GM19455 (cell line): ENCODE data around the gene HHEX.
"Not testable (repeated sequence)": the region's sequence is repeated elsewhere in the genome, so short reads cannot be mapped to it uniquely, and the experiment has no call there.

ENCODE experiments used
- ATAC-seq: cut with Tn5 transposase; IDR thresholded peaks from one replicate; pipeline ENCODE4 v1.9.1; 2021; ENCODE audit not compliant: unreplicated experiment

The HHEX gene

DNA sequence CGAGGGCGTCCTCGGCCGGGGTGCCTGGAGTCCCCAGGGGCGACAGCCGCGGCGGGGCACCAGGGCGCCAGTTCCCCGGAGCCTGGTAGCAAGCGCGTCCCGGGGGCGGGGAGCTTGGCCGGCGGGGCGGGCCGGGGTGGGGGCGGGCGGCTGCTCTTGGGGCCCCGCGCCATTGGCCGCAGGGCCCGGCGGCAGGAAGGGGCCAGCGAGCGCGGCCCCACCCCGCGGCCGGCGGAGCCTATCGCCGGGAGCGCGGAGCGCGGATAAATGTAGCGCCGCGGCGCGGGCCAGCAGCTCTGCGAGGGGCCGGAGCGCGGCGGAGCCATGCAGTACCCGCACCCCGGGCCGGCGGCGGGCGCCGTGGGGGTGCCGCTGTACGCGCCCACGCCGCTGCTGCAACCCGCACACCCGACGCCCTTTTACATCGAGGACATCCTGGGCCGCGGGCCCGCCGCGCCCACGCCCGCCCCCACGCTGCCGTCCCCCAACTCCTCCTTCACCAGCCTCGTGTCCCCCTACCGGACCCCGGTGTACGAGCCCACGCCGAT lies at the start of gene HHEX:
TSS of gene HHEX (plus strand) at position 293 of the 548 bp plus-strand sequence. CDS start at position 325, 32 bp downstream.
- ATAC-seq = peak; percentile 53

GRCh38 chr10:92640107-92640506 lies 49.6 kb upstream of the HHEX start:
- no peak for ATAC-seq

GRCh38 chr10:92641492-92641891 lies 48.3 kb upstream of the HHEX start:
- ATAC-seq = no peak

DNA sequence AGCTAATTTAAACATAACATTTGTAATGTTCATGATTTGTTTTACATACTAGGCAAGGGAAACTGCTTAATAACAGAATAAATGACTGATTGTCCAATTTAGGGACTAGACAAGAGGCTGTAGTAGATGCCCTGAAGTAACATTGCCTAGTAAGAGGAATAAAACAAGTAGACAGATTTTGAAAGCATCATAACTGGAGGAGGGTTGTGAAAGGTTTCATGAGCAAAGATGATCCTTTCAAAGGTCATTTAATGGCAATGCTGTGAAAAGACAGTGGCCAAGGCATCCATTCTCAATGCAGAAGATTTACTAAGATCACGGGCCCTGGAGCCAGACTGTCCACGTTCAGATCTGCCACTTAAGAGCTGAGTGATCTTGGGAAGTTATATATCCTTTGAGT lies 44.8 kb upstream of the HHEX start:
- ATAC-seq = no peak

DNA sequence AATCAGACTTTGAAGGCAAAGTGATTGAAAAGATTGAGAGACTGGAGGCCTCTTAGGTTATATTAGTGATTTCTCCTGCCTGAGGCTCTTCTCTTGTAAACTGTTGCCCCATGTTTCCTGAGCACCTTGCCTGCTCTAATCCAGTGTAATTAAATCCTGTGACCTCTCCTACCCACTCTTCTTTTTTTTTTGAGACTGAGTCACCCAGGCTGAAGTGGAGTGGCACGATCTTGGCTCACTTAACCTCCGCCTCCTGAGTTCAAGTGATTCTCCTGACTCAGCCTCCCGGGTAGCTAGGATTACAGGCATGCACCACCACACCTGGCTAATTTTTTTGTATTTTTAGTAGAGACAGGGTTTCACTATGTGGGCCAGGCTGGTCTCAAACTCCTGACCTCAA lies 38.9 kb upstream of the HHEX start:
- not testable (repeated sequence) for ATAC-seq

GRCh38 chr10:92655426-92655825 lies 34.3 kb upstream of the HHEX start:
- ATAC-seq = no peak

- no peak for ATAC-seq
These were observed 33.3 kb upstream of the HHEX start for GRCh38 chr10:92656266-92656961.

- ATAC-seq = no peak
These were observed 32.7 kb upstream of the HHEX start for GRCh38 chr10:92657024-92657423.

GRCh38 chr10:92662848-92663247 lies 26.9 kb upstream of the HHEX start:
- no peak for ATAC-seq

- no peak for ATAC-seq
These were observed 25.4 kb upstream of the HHEX start for GRCh38 chr10:92664322-92664721.

DNA sequence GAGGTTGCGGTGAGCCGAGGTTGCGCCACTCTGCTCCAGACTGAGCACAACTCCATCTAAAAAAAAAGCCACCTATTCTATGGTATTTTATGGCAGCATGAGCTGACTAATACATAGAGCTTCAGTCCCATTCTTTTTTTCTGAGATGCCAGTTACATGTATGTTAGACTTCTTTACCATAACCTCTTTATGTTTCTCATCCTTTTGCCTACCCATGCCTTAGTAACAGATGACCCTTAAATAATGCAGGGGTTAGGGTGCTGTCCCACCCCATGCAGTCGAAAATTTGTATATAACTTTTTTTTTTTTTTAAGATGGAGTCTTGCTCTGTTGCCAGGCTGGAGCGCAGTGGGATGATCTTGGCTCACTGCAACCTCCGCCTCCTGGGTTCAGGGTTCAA lies 22.7 kb upstream of the HHEX start:
- ATAC-seq = no peak

DNA sequence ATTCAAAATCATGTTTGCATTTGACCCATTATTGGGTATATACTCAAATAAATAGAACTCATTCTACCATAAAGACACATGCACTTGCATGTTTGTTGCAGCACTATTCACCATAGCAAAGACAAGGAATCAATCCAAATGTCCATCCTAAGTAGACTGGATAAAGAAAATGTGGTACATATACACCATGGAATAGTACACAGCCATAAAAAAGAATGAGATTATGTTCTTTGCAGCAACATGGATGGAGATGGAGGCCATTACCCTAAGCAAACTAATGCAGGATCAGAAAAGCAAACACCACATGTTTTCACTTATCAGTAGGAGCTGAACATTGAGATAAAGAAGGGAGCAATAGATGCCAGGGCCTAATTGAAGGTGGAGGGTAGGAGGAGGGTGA lies 12.0 kb upstream of the HHEX start:
- no peak for ATAC-seq

- no peak for ATAC-seq
These were observed 11.5 kb upstream of the HHEX start for GRCh38 chr10:92678206-92678605.

DNA sequence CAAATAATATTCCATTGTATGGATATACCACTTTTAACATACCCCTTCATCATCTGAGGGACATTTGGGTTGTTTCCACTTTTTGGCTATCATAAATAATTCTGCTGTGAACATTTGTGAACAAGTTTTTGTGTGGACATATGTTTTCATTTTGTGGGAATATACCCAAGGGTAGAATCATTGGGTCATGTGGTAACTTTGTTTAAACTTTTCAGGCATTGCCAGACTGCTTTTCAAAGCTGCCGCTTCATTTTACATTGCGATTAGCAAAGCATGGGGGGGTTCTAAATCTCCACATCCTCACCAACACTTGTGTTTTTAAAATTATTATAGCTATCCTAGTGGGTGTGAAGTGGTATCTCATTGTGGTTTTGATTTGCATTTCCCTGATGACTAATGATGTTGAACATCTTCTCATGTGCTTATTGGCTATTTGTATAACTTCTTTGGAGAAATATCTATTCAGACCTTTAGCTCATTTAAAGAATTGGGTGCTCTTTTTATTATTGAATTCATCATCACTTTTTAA lies 8.4 kb upstream of the HHEX start:
- ATAC-seq = no peak

- no peak for ATAC-seq
These were observed 1.2 kb upstream of the HHEX start for GRCh38 chr10:92688573-92688926.

GRCh38 chr10:92688927-92689662 lies 660 bp upstream of the HHEX start:
- peak; percentile 22 for ATAC-seq

DNA sequence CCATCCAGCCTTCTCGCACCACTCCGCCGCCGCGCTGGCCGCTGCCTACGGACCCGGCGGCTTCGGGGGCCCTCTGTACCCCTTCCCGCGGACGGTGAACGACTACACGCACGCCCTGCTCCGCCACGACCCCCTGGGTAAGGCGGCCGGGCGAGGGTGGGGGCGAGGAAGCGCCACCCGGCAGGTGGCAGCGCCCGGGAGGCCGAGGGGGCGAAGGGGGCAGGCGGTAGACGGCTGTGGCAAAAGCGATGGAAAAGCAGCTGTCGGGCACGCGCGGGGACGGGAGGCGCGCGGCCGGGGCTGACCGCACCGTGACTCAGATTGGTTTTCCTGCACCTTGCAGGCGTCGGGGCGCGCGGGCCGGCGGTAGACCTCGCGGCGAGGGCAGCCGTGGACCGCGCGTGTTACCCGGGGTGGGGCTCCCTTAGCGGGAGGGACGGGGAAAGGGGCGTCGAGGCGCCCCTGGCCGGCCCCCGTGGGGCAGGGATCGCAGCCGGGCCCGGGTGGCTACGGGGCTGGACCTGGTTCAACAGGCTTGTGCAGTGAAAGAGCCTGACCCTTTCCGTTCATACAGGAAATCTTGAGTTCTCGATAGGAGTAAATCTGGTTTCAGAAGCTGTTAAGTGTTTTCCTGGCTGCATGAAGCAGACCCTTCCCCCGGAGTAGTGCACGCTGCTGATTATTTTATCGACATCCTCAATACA lies 608 bp downstream of the HHEX start:
- no peak for ATAC-seq

- no peak for ATAC-seq
These were observed 1.3 kb downstream of the HHEX start for GRCh38 chr10:92690915-92691590.

DNA sequence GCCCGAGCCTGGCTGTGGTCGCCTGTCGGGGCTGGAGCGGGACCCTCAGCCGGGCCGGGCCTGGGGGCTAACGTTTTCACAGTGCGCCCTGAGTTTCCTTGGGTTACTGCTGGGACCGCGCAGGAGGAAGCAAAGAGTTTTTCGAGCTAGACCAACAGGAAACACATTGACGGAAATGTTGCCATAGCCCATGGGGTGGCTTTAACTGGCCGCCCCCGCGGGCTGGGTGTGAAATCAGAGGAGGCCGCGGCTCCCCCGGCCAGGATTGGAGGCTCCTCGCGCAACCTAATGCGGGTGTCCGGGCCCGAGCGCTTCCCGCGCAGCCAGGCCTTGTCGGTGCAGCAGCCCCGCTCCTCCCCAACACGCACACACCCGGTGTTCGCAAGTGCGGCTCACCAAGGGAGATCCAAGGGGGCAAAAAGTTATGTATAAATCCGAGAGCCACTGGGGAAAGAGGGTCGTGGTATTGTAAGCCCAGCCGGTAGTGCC lies 1.9 kb downstream of the HHEX start:
- no peak for ATAC-seq

DNA sequence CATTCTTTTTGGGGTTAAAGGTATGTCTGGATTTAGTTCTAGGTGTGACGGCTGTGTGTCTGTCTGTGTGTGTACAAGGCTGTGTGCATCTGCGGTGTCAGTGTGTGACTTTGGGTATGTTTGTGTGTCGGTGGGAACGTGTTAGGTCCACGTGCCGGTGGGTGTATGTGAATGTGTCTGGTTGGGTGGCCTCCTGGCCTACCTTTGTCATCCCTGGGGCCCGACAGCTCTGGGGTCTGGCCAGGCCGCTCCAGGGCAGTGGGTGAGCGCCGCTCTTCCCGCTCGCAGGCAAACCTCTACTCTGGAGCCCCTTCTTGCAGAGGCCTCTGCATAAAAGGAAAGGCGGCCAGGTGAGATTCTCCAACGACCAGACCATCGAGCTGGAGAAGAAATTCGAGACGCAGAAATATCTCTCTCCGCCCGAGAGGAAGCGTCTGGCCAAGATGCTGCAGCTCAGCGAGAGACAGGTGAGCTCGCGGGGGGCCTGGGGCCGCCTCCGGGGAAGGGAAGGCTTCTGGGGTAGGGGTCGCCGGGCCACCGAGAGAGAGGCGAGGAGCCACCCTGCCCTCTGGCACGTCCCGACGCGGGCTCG lies 2.4 kb downstream of the HHEX start:
- no peak for ATAC-seq
